Fibroblast of gingiva (primary cell): ENCODE data around the gene VPS16.

Experiments used
- DNase-seq: peaks from one replicate; pipeline ENCODE4 v3.0.0-alpha.2; 2011; ENCODE audit warnings: low read depth

VPS16 gene

DNA sequence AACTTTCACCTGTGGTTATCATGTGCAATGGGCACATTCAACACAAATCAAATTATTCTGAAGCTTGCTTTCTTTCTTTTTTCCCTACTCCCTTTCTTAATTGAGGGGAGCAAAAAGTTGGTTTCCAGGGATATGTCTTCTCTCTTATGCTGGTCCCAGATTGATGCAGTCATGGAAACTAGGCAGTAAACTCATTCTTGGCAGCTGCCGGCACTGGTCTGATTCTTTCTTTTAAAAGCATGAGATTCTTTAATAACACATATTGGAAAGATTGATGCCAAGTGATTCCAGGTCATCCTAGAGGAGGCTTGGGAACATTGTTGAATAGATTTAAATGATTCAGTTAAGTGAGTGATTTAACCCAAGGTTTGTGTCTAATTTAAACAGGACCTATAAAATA, 61.7 kb downstream of the VPS16 start:
- no peak for DNase-seq

DNA sequence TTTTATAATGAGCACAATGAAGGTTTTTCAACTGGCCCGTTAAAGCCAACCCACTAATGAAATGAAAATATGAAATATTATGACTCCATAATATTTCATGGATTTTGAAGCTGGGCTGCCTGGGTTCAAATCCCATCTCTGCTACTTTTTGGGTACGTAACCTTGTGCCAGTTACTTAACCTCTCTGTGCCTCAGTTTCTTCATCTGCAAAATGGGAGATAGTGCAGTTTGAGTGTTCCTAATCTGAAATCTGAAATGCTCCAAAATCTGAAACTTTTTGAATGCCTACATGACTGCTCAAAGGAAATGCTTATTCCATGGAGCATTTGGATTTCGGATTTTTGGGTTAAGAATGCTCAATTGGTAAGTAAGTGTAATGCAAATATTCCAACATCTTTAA, 62.3 kb downstream of the VPS16 start:
- DNase-seq: no peak

- DNase-seq: no peak
Observed at GRCh38 chr20:2903686-2904085, 63.1 kb downstream of the VPS16 start.

DNA sequence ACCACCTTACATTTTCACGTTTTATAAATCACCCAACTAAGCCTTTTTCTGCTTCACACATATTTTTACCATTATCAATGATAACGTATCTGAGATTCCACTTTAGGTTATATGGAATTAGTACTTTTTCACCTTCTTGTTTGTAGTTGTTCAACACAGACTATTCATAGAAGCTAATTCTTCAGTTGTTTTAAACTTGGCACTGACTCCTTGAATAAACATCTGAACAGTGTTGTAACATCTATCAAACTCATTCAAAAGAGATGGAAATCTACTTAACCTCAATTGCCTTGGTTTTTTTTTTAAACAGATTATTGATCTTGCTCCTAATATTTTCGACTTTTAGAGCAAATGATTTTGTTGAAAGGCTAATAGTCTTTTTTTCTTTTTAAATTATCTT, 67.0 kb downstream of the VPS16 start:
- DNase-seq: no peak

DNA sequence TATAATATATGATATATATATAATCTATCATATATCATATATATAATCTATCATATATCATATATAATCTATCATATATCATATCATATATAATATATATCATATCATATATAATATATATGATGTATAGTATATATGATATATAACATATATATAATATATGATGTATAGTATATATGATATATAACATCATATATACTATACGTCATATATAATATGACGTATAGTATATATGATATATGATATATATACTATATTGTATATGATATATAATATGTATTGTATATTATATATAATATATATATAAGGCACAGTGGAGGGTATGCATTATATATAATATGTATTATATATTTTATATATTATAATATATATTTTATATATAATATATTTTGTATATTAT, 69.4 kb downstream of the VPS16 start:
- DNase-seq: no peak

DNA sequence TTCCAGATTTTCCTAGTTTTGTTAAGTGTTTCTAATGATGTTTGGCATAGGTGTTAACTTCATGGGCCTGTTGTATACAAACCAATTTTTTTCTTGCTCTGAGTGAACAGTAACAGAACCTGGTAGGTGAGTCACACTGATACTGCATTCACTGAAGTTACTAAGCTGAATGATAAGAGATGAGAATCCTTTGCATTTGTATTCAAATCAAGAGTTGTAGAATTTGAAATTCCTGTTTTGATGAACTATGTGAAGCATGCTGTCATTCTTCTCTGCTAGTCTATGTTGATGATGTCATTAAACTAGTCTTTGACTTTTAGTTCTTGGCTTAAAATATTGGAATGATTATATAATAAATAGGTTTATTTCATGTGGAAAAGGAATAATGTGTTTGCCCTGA, 70.7 kb downstream of the VPS16 start:
- DNase-seq: no peak

DNA sequence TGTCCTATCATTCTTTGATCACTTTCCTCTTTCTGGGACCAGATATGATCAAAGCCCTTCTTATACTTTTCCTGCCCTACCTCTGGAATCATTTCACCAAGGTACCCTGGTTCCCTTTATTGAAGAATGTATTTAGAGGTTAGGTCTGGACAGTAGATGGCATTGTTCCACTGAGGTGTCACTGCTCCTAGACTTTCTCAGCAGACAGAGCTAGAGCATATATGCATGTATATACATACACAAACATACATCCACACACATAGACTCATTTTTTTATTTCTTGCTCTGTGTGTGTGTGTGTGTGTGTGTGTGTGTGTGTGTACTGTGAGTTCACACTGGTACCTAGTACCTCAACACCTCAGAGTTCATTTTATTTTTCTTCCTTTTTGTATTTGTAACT, 73.6 kb downstream of the VPS16 start:
- DNase-seq: no peak
